ENCODE data around the gene MSLN.

MSLN gene

DNA sequence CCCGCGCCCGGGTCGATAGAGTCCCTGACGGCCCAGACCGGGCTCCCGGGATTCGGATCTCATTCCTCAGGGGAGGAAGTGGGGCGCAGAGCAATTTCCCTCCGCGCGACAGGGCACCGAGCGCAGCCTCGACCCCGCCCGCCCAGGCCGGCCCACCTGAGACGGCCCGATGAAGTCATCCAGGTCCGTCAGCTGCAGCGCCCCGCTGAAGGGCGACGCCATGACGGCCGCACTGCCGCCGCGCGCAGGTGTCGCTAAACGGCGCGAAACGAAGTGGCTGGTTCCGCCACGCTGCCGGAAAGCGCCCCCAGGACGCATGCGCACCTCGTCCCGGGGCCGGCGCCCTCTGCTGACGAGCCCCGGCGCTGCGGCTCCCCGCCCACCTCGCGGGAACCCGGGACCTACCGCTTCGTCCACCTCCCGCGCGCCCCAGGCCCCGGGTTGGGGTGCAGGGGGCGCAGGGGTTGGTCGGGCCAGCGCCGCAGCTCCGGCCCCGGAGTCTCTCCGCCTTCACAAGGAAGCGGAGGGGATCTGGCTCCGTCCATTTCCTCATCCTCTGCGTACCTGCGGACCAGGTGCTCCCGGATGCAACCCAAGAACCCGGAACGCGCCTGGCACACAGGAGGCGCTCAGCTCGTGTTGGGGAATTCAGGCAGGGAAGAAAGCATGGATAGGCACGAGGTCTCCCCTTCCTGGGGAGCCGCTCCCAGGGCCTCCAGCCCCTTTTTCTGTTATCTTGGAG lies 19.6 kb upstream of the MSLN start, which contains the start of gene CIAO3:
TSS of gene CIAO3 (minus strand) at position 234 of the 742 bp plus-strand sequence. CDS start at position 222, 12 bp downstream.
- TF ChIP-seq, protein P1, sequence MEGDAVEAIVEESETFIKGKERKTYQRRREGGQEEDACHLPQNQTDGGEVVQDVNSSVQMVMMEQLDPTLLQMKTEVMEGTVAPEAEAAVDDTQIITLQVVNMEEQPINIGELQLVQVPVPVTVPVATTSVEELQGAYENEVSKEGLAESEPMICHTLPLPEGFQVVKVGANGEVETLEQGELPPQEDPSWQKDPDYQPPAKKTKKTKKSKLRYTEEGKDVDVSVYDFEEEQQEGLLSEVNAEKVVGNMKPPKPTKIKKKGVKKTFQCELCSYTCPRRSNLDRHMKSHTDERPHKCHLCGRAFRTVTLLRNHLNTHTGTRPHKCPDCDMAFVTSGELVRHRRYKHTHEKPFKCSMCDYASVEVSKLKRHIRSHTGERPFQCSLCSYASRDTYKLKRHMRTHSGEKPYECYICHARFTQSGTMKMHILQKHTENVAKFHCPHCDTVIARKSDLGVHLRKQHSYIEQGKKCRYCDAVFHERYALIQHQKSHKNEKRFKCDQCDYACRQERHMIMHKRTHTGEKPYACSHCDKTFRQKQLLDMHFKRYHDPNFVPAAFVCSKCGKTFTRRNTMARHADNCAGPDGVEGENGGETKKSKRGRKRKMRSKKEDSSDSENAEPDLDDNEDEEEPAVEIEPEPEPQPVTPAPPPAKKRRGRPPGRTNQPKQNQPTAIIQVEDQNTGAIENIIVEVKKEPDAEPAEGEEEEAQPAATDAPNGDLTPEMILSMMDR (IDR thresholded peaks at IDR 0.05) = peak; percentile 97

DNA sequence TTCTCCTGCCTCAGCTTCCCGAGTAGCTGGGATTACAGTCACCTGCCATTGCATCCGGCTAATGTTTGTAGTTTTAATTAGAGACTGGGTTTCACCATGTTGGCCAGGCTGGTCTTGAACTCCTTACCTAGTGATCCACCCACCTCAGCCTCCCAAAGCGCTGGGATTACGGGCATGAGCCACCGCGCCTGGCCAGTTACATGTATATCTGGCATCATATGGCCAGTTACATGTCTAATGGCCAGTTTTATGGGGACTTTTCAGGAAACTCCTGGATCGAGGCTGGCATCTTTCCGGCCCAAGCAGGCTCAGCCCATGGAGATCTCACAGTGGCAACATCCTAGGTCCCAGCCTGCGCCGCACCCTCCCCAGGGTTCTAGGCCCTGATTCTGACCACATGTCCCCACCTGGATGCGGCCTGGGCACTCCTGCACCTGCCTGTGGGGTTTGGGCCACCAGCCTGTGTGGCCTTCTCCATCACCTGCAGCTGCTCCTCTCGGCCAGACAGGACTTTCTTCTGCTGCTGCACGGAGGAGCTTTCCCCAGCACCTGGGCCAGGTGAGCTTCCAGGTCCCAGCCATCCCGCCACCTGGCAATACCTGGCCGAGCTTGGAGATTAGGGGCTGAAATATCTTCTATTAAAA lies 18.4 kb upstream of the MSLN start:
- TF ChIP-seq, protein P1 (IDR thresholded peaks at IDR 0.05) = no peak

DNA sequence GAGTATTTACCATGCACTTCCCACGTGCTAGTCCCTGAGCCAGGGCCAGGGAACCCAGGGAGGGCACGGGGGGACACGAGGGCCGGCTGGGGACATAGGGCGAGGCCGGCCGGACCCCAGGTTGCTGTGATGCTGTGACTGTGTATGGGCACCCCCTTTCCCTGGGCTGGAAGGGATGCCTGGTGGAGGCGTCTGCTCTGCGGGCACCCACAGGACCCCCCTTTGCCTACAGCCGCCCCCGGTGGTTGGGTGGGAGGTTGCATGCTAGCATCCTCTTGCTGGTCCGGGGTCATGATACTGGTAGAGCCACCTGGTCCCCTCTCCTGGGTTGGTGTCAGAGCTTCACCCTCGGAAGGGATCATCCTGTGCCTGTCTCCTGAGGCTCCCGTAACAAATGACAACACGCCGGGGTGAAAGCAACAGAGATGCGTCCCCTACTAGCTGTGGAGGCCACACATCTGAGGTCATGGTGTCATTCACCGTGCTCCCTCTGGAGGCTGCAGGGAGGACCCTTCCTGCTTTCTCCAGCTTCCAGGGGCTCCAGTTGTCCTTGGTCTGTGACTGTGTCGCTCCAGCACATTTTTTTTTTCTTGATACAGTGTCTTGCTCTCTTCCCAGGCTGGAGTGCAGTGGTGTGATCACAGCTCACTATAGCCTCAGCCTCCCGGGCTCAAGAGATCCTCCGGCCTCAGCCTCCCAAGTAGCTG lies 16.6 kb upstream of the MSLN start:
- TF ChIP-seq, protein P1 (IDR thresholded peaks at IDR 0.05) = no peak

DNA sequence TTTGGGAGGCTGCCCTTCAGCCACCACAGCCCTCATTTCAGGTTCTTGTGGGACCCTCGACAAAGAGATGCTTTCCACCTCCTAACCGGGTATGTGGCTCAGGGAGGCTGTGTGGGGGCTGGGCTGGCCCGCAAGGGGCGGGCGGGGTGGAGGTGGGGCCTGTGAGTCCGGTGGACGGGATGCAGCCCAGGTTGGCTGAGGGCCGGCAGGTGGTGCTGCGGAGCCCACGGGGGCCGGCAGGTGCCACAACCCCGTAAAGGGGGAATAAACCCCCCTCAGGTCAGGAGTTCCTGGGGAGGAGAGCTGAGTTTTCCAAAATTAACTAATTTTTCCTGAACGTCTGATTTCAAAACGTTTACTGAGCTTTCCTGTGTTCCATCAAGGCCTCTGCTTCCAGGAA lies 14.8 kb upstream of the MSLN start:
- TF ChIP-seq, protein P1 (IDR thresholded peaks at IDR 0.05) = no peak

DNA sequence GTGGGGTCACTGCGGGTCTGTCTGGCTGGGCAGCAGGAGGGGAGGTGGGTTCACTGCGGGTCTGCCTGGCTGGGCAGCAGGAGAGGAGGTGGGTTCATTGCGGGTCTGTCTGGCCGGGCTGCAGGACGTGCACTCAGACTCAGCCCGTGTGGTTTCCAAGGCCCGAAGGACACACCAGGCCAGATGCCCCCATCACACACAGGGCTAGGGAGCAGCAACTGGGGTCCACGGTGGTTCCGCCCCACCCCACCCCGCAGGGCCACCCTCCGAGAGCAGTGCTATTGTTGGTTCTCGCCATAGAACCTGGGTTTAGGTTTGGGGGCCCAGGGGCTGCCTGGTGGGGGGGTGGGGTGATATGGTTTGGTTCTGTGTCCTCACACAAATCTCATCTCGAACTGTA lies 13.9 kb upstream of the MSLN start:
- TF ChIP-seq, protein P1 (IDR thresholded peaks at IDR 0.05) = no peak

DNA sequence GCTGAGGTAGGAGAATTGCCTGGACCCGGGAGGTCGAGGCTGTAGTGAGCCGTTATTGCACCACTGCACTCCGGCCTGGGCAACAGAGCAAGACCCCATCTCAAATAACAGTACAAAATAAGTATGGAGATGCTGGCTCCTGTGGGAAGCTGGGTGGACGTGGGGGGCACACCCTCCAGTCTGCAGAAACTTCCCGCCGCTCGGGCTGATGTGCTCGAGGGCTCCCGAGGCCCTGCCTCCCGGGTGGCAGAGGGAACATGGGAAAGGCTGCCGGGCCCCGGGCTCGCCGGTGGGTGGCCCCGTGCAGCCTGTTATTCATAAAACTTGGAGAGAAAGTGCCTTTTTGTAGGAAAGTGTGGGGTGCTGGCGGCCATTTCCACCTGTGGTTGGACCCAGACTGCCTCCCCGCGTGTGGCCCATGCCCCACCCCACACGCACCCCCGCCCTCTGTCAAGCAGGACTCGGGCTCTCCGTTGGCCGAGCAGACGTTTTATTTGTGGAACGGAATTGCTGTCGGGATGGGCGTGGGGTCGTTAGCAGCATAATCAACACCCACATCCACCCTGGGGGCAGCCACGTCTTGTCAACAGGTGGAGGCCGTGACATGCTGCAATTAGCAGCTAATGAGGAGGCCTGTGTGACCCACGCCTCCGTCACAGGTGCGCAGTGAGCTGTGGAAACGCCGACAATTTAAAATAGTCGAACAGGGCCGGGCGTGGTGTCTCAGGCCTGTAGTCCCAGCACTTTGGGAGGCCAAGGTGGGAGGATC lies 12.4 kb upstream of the MSLN start:
- TF ChIP-seq, protein P1 (IDR thresholded peaks at IDR 0.05) = no peak

DNA sequence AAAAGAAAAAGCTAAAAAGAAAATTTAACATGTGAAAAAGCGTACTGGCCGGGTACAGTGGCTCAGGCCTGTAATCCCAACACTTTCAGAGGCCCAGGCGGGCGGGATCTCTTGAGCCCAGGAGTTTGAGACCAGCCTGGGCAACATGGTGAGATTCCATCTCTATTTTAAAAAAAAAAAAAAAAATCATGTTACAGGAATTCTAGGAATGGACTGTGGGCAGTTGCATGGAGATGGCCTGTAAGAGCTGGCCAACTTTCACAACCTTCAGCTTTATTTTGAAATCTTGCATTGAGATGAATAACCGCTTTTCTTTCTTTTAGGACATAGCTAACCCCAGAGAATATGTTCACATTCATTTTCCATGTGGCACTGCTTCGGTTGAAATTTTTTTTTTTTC lies 11.5 kb upstream of the MSLN start:
- TF ChIP-seq, protein P1 (IDR thresholded peaks at IDR 0.05) = no peak
